Progenitor cell of endocrine pancreas (in vitro differentiated cells): ENCODE data around the gene NR5A1. TPM values are rescaled to one million over a fixed set of nuclear protein-coding genes. Genes with fewer than 3 reads are reported as not detected.

Source experiments
- DNase-seq: peaks from one replicate; pipeline ENCODE4 v3.0.0; 2021; ENCODE audit warnings: low spot score; ENCODE audit not compliant: unreplicated experiment
- H3K27ac Mint-ChIP-seq: 2 replicates; pipeline ENCODE4 v1.8.0; 2021; ENCODE audit warnings: mild to moderate bottlenecking, moderate library complexity, mixed read lengths
- H3K27me3 Mint-ChIP-seq: 2 replicates; pipeline ENCODE4 v1.8.0; 2021; ENCODE audit warnings: mixed read lengths
- H3K36me3 Mint-ChIP-seq: 2 replicates; pipeline ENCODE4 v1.8.0; 2022; ENCODE audit warnings: mixed read lengths; ENCODE audit not compliant: insufficient read depth
- H3K4me1 Mint-ChIP-seq: 2 replicates; pipeline ENCODE4 v1.8.0; 2021; ENCODE audit warnings: low read depth, mixed read lengths
- H3K4me3 Mint-ChIP-seq: 2 replicates; pipeline ENCODE4 v1.8.0; 2021; ENCODE audit warnings: low read depth, mild to moderate bottlenecking, moderate library complexity, mixed read lengths
- H3K9me3 Mint-ChIP-seq: 2 replicates; pipeline ENCODE4 v1.8.0; 2021; ENCODE audit warnings: low read depth, mixed read lengths
- total RNA-seq: library from RNA; stranded (reverse); gene quantifications from 2 replicates; pipeline ENCODE4 v1.2.1, GENCODE V29; 2021
- TF ChIP-seq, protein P1 (sequence below): fragments of 200-600 bp; sonication (generic); IDR thresholded peaks from one replicate; pipeline ENCODE4 v1.5.0; 2021; ENCODE audit warnings: antibody characterized with exemption, mild to moderate bottlenecking; ENCODE audit not compliant: unreplicated experiment

The NR5A1 gene
- total RNA-seq, 1 donor from 2014 or later, result 0.36 TPM

- Mint-ChIP-seq H3K4me1 (no peaks in the 10 kb centered on the region), H3K27me3 (peaks cover 8% of the 10 kb centered on the region), H3K4me3 (no peak overlapping the region), H3K36me3 (no peaks in the 10 kb centered on the region), H3K27ac (no peak overlapping the region), H3K9me3 (no peaks in the 10 kb centered on the region)
- no peak for DNase-seq
- TF ChIP-seq, protein P1, sequence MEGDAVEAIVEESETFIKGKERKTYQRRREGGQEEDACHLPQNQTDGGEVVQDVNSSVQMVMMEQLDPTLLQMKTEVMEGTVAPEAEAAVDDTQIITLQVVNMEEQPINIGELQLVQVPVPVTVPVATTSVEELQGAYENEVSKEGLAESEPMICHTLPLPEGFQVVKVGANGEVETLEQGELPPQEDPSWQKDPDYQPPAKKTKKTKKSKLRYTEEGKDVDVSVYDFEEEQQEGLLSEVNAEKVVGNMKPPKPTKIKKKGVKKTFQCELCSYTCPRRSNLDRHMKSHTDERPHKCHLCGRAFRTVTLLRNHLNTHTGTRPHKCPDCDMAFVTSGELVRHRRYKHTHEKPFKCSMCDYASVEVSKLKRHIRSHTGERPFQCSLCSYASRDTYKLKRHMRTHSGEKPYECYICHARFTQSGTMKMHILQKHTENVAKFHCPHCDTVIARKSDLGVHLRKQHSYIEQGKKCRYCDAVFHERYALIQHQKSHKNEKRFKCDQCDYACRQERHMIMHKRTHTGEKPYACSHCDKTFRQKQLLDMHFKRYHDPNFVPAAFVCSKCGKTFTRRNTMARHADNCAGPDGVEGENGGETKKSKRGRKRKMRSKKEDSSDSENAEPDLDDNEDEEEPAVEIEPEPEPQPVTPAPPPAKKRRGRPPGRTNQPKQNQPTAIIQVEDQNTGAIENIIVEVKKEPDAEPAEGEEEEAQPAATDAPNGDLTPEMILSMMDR, result no peak
Measured at GRCh38 chr9:124440786-124441185, 66.4 kb downstream of the NR5A1 start.

DNA sequence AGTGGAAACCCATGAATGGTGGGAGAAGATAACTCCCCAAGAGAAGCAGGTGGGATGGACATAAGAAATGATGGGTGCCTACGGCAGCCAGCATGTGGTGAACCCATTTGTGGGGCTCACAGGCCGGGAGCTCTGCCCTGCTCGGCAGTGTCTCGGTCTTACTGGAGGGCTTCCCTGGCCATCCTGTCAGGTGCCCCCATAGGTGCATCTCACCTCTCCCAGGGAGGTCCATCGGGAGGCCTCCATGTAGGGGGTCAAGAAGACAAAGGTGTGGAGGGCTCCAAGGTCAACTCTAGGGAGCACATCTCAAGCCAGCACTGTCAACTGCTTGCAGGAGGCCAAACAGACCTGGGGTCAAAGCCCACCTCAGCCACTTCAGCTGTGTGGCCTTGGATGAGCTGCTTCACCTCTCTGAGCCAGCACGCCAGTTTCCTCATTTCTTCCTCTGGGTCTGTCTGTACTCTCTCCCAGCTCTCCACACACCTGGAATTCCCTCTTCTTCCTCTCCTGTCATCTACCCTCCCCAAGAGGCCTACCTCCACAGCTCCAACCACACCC lies 67.4 kb downstream of the NR5A1 start:
- TF ChIP-seq, protein P1, result no peak
- H3K36me3 Mint-ChIP-seq, result no peaks in the 10 kb centered on the region
- DNase-seq, result no peak
- H3K4me1 Mint-ChIP-seq, result no peaks in the 10 kb centered on the region
- H3K4me3 Mint-ChIP-seq, result no peak overlapping the region
- H3K27ac Mint-ChIP-seq, result no peak overlapping the region
- peaks cover 8% of the 10 kb centered on the region for H3K27me3 Mint-ChIP-seq
- H3K9me3 Mint-ChIP-seq, result no peaks in the 10 kb centered on the region

- no peak for DNase-seq
- Mint-ChIP-seq H3K27me3 (peaks cover 12% of the 10 kb centered on the region), H3K27ac (no peak overlapping the region), H3K4me3 (no peak overlapping the region), H3K4me1 (no peaks in the 10 kb centered on the region), H3K36me3 (no peaks in the 10 kb centered on the region), H3K9me3 (no peaks in the 10 kb centered on the region)
- TF ChIP-seq, protein P1, result no peak
Measured at GRCh38 chr9:124439086-124439485, 68.1 kb downstream of the NR5A1 start.

GRCh38 chr9:124438091-124438490 lies 69.1 kb downstream of the NR5A1 start:
- Mint-ChIP-seq H3K27ac (peak overlapping the region; percentile 67), H3K27me3 (peaks cover 18% of the 10 kb centered on the region), H3K4me3 (no peak overlapping the region), H3K36me3 (no peaks in the 10 kb centered on the region), H3K9me3 (no peaks in the 10 kb centered on the region), H3K4me1 (no peaks in the 10 kb centered on the region)
- TF ChIP-seq, protein P1, result no peak
- no peak for DNase-seq

- Mint-ChIP-seq H3K4me1 (no peaks in the 10 kb centered on the region), H3K9me3 (no peaks in the 10 kb centered on the region), H3K27ac (no peak overlapping the region), H3K27me3 (peaks cover 27% of the 10 kb centered on the region), H3K36me3 (no peaks in the 10 kb centered on the region), H3K4me3 (no peak overlapping the region)
- TF ChIP-seq, protein P1, result no peak
- DNase-seq, result no peak
Measured at GRCh38 chr9:124437086-124437485, 70.1 kb downstream of the NR5A1 start.
